Endothelial cell of umbilical vein (primary cell): ENCODE data around the gene SWI5.
A peak's percentile ranks its signal among the peaks of the same experiment; 100 is the strongest.

Source experiments
- CTCF ChIP-seq, 2 donors: IDR thresholded peaks; 1 replicate in 1 of 2; 2 replicates in 1 of 2; pipeline ENCODE4 v1.5.1; 2011; ENCODE audit warnings: low read length in 2 of 2, mild to moderate bottlenecking in 2 of 2, moderate library complexity in 2 of 2, control low read depth in 1 of 2, inconsistent platforms in 1 of 2, low read depth in 1 of 2; ENCODE audit not compliant: insufficient read depth in 1 of 2; ENCODE audit errors: extremely low read depth in 1 of 2
- EZH2 ChIP-seq: IDR thresholded peaks from 2 replicates; pipeline ENCODE4 v1.6.1; 2012; ENCODE audit warnings: borderline replicate concordance, low read depth, mild to moderate bottlenecking, moderate library complexity, low read length, inconsistent platforms; ENCODE audit not compliant: severe bottlenecking
- JUN ChIP-seq: IDR thresholded peaks from 2 replicates; pipeline ENCODE4 v1.6.1; 2011; ENCODE audit warnings: borderline replicate concordance, low read depth; ENCODE audit not compliant: insufficient read length, insufficient read depth
- MAX ChIP-seq: IDR thresholded peaks from 2 replicates; pipeline ENCODE4 v1.6.1; 2011; ENCODE audit not compliant: insufficient read depth, insufficient read length
- MYC ChIP-seq: IDR thresholded peaks from one replicate; pipeline ENCODE4 v1.6.1; 2011; ENCODE audit warnings: mild to moderate bottlenecking, low read depth, low read length
- POLR2A ChIP-seq: IDR thresholded peaks from 2 replicates; pipeline ENCODE4 v1.6.1; 2012; ENCODE audit warnings: low read depth, mild to moderate bottlenecking, control low read depth, low read length
- POLR2AphosphoS5 ChIP-seq: IDR thresholded peaks from 2 replicates; pipeline ENCODE4 v1.6.1; 2012; ENCODE audit warnings: low read depth, mild to moderate bottlenecking, control low read depth, low read length, moderate library complexity; ENCODE audit not compliant: insufficient read depth

GRCh38 chr9:128322404-128323211, 46.5 kb downstream of the SWI5 start, which contains the start of the genes COQ4 and TRUB2:
- TF ChIP-seq CTCF (IDR thresholded peaks at IDR 0.05; ENCODE audit: extremely low read depth in 1 of 2, insufficient read depth in 1 of 2, low read depth in 1 of 2, low read length in 2 of 2) (no peak), MYC (peak; percentile 55), POLR2AphosphoS5 (peak; percentile 81), MAX (peak; percentile 82), JUN (no peak), EZH2 (no peak), POLR2A (peak; percentile 72)
